Fibroblast of skin of scalp (primary cell): ENCODE results near the gene GPR141.

Experiments used
- DNase-seq: peaks from one replicate; pipeline ENCODE4 v3.0.0-alpha.2; 2013

Gene GPR141

DNA sequence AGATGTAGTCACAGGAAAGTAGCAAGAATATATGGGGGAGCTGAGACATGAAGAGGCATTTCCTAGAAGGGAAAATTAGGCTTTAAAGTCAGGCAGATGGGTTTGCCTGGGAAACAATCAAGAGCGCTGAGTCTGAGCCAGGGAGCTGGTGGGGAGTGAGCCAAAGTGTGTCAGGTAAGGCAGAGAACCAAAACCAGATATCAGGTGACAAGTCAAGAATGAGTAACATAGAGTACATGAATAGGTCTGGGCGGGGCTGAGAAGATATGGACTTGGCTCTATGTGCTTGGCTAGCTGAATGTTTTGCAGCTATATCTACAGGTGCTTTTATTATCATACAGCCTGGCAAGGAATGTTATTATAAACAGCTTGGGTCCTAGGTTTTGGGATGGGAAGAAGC lies 49.3 kb downstream of the GPR141 start:
- DNase-seq = no peak

DNA sequence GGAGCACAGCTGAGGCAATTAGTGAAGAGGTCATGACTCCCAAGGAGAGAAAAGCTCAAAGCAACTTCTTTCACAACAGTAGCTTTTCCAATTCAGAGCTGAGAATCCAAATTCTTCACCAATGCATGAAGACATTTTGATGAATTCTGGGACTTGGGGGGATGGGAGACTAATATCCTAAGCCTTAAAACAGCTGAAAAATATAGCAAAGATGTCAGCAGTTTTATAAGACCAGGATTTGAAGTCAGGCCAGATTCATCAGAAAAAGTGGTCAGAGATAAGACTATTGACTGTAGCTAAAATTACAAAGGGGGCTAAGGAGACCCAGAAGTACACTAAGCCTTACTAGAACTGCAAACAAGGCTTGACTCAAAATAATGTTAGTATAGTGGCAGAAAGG lies 51.6 kb downstream of the GPR141 start:
- no peak for DNase-seq

DNA sequence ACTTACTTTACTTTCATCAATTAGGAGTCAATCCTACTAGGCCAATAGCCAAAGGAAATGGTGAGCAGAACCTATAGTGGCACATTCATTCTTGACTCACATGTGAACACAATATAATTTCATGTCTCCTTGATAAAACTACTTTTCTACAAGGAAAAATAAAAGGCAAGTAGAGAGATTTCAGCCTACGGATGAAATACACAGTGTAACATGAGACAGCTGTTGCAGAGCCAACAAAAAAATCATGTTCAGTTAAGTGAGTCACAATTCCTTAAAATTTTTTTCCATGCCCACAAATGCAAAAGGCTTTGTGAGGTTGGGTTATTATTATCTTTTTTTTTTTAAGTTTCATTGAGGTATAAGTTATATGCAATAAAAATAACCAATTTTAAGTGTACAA lies 54.8 kb downstream of the GPR141 start:
- no peak for DNase-seq

DNA sequence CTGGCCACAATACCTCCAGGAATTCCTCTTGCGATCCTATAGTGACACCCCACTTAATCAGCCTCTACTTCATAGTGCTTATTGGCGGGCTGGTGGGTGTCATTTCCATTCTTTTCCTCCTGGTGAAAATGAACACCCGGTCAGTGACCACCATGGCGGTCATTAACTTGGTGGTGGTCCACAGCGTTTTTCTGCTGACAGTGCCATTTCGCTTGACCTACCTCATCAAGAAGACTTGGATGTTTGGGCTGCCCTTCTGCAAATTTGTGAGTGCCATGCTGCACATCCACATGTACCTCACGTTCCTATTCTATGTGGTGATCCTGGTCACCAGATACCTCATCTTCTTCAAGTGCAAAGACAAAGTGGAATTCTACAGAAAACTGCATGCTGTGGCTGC lies 56.8 kb downstream of the GPR141 start:
- DNase-seq = no peak

GRCh38 chr7:37741776-37742175 lies 58.2 kb downstream of the GPR141 start:
- DNase-seq = no peak

GRCh38 chr7:37751096-37751495 lies 67.5 kb downstream of the GPR141 start:
- no peak for DNase-seq

GRCh38 chr7:37753398-37754050 lies 70.0 kb downstream of the GPR141 start:
- no peak for DNase-seq

GRCh38 chr7:37756797-37757551 lies 73.4 kb downstream of the GPR141 start:
- no peak for DNase-seq

GRCh38 chr7:37757563-37757962 lies 74.0 kb downstream of the GPR141 start:
- DNase-seq = no peak

DNA sequence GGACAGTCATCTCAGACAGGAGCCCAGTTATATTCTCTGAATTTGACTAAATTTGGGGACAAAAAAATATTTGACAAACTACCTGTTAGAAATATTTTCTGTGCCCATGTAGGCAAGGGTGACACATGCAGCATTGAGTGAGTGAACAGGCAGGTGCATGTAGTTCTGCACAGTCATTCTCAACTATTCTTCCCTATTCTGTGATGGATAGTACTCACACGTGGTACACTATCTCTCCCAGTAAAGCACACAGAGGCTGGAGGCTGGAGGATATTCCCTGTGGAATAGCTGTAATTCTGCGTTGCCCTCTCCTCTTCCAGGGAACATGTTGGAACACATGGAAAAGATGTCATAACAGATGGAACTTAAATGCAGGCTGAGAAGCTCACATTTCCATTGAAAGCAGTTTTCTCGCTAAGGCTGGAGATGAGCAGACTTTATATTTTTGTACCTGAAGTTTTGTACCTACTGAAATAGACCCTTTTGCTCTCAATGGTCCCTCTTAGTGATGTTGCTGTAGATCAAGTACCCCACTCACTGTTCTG lies 75.0 kb downstream of the GPR141 start:
- DNase-seq = no peak

- no peak for DNase-seq
Measured at GRCh38 chr7:37759526-37759925, 76.0 kb downstream of the GPR141 start.

- DNase-seq = no peak
Measured at GRCh38 chr7:37765421-37765829, 81.9 kb downstream of the GPR141 start.

DNA sequence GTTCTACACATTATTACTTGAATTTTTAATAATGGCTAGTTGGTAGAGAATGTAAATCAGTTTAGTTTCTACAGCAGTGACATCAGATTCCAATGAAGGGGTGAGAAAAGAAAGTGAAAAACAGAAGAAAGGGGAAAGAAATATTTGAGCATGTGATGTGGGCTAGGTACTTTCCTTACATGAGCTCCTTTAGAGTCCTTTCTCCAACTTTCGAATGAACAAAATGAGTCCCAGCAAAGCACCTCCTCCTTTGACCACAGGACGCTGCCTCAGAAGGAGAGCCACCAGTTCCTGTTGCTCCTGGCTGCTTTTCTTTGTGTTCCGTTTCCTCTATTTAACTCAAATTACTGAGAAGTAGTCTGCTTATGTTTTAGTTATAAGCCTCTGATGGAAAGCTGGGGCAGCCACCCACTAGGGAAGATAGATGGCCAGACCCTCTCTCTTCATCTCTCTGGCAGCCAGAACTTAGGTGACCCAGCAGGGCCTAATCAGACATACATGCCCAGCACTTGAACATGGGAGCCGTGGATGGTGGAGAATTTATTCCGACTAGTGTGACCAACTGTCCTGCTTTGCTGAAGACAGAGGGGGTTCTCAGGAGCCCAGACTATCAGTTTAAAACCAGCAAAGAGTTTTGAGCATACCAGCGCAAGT lies 82.4 kb downstream of the GPR141 start:
- no peak for DNase-seq

DNA sequence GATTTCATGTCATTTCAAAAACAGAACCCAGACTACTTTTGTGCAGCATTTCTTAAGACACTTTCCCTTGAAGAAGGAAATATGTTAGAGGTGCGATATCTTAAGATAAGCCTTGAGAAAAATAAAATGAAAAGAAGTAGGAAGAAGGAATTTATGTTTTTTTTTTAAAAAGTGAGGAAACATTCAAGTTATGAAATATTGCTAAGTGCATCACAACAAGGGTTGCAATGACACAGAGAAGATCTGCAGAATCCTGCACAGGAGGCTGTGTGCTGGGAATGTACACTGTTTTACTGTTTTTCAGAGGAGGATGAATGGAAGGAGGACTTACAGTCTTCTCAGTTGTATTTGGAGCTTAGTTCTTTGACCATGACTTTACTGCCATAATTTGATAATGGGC lies 85.0 kb downstream of the GPR141 start:
- no peak for DNase-seq

GRCh38 chr7:37769291-37769690 lies 85.7 kb downstream of the GPR141 start:
- no peak for DNase-seq

DNA sequence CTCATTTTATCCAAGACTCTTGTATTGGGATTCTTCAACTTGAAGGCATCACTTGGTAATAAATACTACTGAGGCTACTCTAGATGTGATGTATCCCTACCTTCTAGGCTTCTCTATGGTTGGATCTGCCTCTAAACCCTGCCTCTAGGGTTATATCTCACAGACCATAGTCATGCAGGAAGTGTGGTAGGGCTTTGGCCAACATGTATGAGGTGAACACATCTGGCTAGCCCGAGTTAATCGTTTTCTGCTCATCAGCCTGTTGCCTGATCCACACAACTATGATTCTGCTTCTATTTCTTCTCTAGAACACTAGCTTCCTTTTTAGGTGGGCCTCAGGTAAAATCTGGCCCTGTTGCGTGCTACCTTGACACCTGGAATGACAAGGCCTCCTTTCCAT lies 86.2 kb downstream of the GPR141 start:
- no peak for DNase-seq

- no peak for DNase-seq
Measured at GRCh38 chr7:37770838-37771237, 87.3 kb downstream of the GPR141 start.

DNA sequence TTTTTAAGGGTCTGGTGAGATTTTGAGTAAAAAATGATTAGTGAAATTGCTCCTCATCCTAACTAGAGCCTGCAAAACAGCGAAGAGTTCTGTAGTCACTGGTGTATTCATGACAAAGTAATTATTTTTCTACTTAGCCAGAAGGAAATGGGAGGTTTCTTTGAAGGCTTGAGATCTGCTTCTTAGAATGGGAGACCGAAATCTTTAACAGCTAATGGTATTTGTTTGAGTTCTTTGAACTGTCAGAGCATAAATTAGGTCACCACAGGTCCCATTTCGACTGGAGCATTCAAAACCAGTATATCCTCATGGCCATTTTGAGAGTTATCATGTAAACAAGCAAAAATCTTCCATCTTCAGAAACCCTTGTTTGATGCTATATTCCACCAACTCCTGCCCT lies 87.8 kb downstream of the GPR141 start:
- no peak for DNase-seq

DNA sequence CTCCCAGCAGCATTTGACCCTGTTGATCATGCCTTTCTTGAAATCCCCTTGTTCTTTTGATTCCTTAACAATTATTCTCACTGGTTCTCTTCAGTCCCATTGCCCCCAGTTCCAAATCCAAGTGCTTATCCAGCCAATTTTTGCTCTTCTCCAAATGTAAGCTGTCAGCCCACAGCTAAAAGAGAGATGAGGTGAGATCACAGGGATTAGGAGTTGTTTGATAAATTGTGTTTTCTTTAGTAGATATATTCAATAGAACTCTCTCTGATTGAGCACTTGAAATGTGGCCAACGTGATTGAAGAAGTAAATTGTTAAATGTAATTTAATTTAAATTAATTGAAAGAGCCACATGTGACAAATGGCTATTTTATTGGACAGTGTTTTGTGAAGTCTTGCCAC lies 88.2 kb downstream of the GPR141 start:
- DNase-seq = no peak

DNA sequence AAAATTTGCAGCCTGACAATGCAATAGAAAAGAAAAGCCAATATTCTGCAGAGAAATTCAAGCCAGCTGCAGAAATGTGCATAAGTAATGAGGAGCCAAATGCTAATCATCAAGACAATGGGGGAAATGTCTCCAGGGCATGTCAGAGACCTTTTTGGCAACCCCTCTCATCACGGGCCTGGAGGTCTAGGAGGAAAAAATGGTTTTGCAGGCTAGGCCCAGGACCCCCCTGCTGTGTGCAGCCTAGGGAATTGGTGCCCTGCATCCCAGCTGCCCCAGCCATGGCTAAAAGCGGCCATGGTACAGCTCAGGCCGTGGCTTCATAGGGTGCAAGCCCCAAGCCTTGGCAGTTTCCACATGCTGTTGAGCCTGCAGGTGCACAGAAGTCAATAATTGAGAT lies 92.4 kb downstream of the GPR141 start:
- DNase-seq = no peak

- DNase-seq = no peak
Measured at GRCh38 chr7:37781156-37781555, 97.6 kb downstream of the GPR141 start.

GRCh38 chr7:37782166-37782565 lies 98.6 kb downstream of the GPR141 start:
- DNase-seq = no peak

- no peak for DNase-seq
Measured at GRCh38 chr7:37784015-37784414, 100.4 kb downstream of the GPR141 start.
